ENCODE data around the gene SLC13A4.
"Not testable (repeated sequence)": the region's sequence is repeated elsewhere in the genome, so short reads cannot be mapped to it uniquely, and the experiment has no call there.

The SLC13A4 gene

DNA sequence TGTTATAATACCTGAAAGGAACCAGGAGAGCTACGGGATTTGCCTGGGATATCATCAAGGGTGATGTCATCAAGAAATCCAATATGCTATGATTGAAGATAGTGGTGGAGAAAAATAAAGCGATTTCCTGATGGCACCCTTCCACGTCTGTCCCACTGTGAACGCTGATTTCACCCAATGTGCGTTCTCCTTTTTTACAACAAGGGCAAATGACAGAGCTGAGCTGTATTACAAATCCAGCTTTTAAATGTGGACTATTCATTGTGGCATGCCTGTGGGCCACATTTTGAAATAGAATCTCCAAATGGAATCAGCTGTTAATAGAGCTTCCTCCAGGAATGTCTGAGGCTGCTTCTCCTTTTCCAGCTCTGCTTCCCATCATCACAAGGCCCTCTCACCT is 23.3 kb downstream of the SLC13A4 start:
- TF ChIP-seq CTCF (IDR thresholded peaks at IDR 0.05; ENCODE audit: low read length, missing control alignments) = no peak
- H3K4me3 ChIP-seq (replicated peaks; ENCODE audit: low read depth, low read length) = no peak overlapping the region
- no peak for DNase-seq (ENCODE audit: low read depth)

GRCh38 chr7:135704074-135704473 is 23.9 kb downstream of the SLC13A4 start:
- TF ChIP-seq CTCF (IDR thresholded peaks at IDR 0.05; ENCODE audit: low read length, missing control alignments) = peak; percentile 18
- DNase-seq (ENCODE audit: low read depth) = no peak
- no peak overlapping the region for H3K4me3 ChIP-seq (replicated peaks; ENCODE audit: low read depth, low read length)

DNA sequence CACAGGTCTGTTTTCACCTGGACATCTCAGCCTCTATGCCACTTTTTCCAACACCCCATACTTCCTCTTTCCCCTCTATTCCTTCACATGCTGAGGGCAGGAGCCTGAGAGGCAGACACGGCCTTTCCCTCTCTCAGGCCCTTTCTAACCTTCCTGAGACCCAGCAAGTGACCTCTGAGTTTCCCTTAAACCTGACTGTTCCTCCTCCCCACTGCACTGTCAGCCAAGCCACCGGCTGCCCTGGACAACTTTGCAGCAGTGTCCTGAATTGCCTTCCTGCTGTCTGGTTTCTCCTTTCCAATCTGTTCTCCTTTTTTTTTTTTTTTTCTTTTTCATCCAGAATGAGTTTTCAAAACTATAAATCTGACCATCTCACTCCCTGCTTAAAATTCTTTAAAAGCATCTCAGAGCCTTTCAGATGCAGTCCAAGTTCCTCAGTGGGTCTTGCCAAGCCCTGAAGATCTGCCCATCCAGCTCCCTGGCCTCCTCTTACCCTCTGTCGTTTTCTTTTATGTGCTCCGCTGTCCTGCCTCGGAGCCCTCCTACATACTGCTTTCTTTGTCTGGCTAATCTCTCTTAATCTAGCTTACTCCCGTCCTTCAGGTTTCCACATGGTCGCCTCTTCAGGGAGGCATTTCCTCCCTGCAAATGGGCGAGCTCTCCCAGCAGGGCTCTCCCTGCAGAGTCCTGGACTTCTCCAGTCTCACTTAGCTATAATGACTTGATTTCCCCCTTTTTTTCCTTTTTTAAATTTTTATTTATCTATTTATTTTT is 30.5 kb downstream of the SLC13A4 start:
- no peak for TF ChIP-seq CTCF (IDR thresholded peaks at IDR 0.05; ENCODE audit: low read length, missing control alignments)
- no peak overlapping the region for H3K4me3 ChIP-seq (replicated peaks; ENCODE audit: low read depth, low read length)
- no peak for DNase-seq (ENCODE audit: low read depth)

- no peak for TF ChIP-seq CTCF (IDR thresholded peaks at IDR 0.05; ENCODE audit: low read length, missing control alignments)
- no peak overlapping the region for H3K4me3 ChIP-seq (replicated peaks; ENCODE audit: low read depth, low read length)
- DNase-seq (ENCODE audit: low read depth) = no peak
These were observed 34.4 kb downstream of the SLC13A4 start for GRCh38 chr7:135693558-135693957.

DNA sequence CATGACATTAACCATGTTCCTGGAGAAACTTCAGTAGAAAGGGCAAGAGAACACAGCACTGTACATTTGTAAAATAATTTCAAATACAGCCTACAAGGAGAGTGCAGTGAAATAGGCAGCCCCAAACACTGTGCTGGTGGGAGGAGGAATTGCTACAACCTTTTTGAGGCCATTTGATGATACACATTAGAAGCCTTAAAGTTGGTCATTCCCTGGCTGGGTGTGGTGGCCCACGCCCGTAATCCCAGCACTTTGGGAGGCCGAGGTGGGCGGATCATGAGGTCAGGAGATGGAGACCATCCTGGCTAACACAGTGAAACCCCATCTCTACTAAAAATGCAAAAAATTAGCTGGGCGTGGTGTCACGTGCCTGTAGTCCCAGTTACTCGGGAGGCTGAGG is 35.4 kb downstream of the SLC13A4 start:
- not testable (repeated sequence) for H3K4me3 ChIP-seq (replicated peaks; ENCODE audit: low read depth, low read length); DNase-seq (ENCODE audit: low read depth)

- peak; percentile 58 for DNase-seq (ENCODE audit: low read depth)
- H3K4me3 ChIP-seq (replicated peaks; ENCODE audit: low read depth, low read length) = no peak overlapping the region
- TF ChIP-seq CTCF (IDR thresholded peaks at IDR 0.05; ENCODE audit: low read length, missing control alignments) = no peak
These were observed 35.9 kb downstream of the SLC13A4 start for GRCh38 chr7:135692055-135692454.

GRCh38 chr7:135690566-135690965 is 37.4 kb downstream of the SLC13A4 start:
- no peak for TF ChIP-seq CTCF (IDR thresholded peaks at IDR 0.05; ENCODE audit: low read length, missing control alignments)
- H3K4me3 ChIP-seq (replicated peaks; ENCODE audit: low read depth, low read length) = no peak overlapping the region
- DNase-seq (ENCODE audit: low read depth) = peak; percentile 67
